ENCODE results near the gene LRRC7.

Gene LRRC7

DNA sequence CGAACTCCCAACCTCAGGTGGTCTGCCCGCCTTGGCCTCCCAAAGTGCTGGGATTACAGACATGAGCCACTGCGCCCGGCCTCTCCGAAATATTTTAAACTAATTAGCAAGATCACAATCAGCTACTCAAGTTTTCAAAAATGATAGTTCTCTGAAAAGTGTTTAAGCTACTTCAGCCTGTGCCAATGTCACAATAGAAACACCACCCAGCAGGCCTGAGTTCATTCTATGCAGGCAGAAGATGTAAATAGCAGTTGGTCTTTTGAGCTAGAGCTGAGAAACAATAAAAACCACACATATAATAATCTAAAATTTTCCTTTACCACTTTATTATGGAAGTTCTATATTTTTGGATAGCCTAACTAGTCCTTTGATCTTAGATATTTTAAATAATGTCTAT lies 541.5 kb downstream of the LRRC7 start:
- TF ChIP-seq, protein P1, sequence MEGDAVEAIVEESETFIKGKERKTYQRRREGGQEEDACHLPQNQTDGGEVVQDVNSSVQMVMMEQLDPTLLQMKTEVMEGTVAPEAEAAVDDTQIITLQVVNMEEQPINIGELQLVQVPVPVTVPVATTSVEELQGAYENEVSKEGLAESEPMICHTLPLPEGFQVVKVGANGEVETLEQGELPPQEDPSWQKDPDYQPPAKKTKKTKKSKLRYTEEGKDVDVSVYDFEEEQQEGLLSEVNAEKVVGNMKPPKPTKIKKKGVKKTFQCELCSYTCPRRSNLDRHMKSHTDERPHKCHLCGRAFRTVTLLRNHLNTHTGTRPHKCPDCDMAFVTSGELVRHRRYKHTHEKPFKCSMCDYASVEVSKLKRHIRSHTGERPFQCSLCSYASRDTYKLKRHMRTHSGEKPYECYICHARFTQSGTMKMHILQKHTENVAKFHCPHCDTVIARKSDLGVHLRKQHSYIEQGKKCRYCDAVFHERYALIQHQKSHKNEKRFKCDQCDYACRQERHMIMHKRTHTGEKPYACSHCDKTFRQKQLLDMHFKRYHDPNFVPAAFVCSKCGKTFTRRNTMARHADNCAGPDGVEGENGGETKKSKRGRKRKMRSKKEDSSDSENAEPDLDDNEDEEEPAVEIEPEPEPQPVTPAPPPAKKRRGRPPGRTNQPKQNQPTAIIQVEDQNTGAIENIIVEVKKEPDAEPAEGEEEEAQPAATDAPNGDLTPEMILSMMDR (IDR thresholded peaks at IDR 0.05; ENCODE audit: low read depth, low read length, missing control alignments): no peak
- in situ Hi-C loops (cut with HindIII; ENCODE audit: low sequenced_read_pairs): no loop called here
- no peak overlapping the region for H3K4me3 ChIP-seq (ENCODE audit: low read depth, low read length)
- no peak for DNase-seq (ENCODE audit: low read depth)

- in situ Hi-C loops (cut with HindIII; ENCODE audit: low sequenced_read_pairs): no loop called here
- H3K4me3 ChIP-seq (ENCODE audit: low read depth, low read length): no peak overlapping the region
- DNase-seq (ENCODE audit: low read depth): no peak
- TF ChIP-seq, protein P1 (IDR thresholded peaks at IDR 0.05; ENCODE audit: low read depth, low read length, missing control alignments): peak; percentile 6
These were observed 545.1 kb downstream of the LRRC7 start for GRCh38 chr1:70112838-70113237.

DNA sequence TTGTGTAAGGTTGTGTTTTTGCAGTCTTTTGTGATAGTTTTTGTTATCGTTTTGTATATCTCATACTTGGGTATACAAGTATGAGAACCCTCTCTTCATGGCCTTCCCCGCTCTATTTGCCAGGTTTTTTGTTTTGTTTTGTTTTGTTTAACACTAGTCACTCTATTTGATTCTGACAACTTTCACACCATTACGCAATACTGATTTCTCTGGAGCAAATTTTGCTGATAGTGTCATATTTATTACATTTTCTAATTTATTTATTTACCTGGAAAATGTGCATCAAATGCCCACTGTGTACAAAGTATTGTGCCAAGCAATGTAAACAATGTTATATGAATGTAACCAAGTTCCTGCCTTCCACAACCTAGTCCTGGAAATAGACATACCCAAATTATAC lies 547.6 kb downstream of the LRRC7 start:
- in situ Hi-C loops (cut with HindIII; ENCODE audit: low sequenced_read_pairs): no loop called here
- TF ChIP-seq, protein P1 (IDR thresholded peaks at IDR 0.05; ENCODE audit: low read depth, low read length, missing control alignments): no peak
- no peak for DNase-seq (ENCODE audit: low read depth)
- H3K4me3 ChIP-seq (ENCODE audit: low read depth, low read length): no peak overlapping the region

DNA sequence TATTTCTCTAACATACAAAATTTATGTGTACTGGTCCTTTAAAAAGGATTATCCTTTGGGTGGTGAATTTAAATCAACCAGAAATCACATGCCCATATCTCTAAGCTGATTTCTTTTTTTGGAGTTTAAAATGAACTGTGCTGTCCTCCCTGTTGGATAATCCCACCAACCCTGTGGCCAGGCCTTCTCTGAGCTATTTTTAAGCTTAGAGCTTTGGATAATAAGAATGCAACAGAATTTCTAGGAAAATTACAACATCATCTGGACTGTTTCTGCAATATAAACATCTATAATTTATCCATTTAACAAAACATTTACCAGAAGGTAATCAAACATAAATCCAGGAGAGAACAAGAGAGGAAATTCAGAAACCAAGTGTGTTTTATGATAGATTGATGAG lies 549.3 kb downstream of the LRRC7 start:
- DNase-seq (ENCODE audit: low read depth): no peak

GRCh38 chr1:70134148-70134547 lies 566.4 kb downstream of the LRRC7 start:
- no peak for DNase-seq (ENCODE audit: low read depth)
- TF ChIP-seq, protein P1 (IDR thresholded peaks at IDR 0.05; ENCODE audit: low read depth, low read length, missing control alignments): no peak
- H3K4me3 ChIP-seq (ENCODE audit: low read depth, low read length): no peak overlapping the region
- in situ Hi-C loops (cut with HindIII; ENCODE audit: low sequenced_read_pairs): no loop called here

More for the DNA sequence above, 549.3 kb downstream of the LRRC7 start:
- TF ChIP-seq, protein P1 (IDR thresholded peaks at IDR 0.05; ENCODE audit: low read depth, low read length, missing control alignments): no peak
- in situ Hi-C loops (cut with HindIII; ENCODE audit: low sequenced_read_pairs): no loop called here
- H3K4me3 ChIP-seq (ENCODE audit: low read depth, low read length): no peak overlapping the region

- no peak overlapping the region for H3K4me3 ChIP-seq (ENCODE audit: low read depth, low read length)
- in situ Hi-C loops (cut with HindIII; ENCODE audit: low sequenced_read_pairs): no loop called here
- TF ChIP-seq, protein P1 (IDR thresholded peaks at IDR 0.05; ENCODE audit: low read depth, low read length, missing control alignments): no peak
- DNase-seq (ENCODE audit: low read depth): peak; percentile 38
These were observed 572.6 kb downstream of the LRRC7 start for GRCh38 chr1:70140343-70140742.

DNA sequence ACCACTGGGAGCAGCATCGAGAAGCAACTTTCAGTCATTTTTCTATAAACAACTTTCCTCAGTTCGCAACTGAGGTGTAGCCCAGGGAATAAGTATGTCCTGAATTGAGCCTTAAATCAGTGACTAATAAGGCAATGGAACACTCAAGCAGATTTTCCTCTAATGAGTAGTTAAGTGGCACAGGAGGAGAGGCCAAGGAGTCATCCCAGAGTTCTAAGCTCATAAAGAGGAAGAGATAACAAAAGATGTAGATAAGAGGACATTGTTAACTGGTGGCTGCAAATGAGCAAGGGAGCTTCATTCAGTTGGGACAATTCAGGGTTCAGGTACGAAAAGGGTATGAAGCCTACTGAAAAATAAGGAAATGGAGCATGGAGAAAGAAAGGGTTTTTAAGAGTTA lies 573.2 kb downstream of the LRRC7 start:
- in situ Hi-C loops (cut with HindIII; ENCODE audit: low sequenced_read_pairs): no loop called here
- TF ChIP-seq, protein P1 (IDR thresholded peaks at IDR 0.05; ENCODE audit: low read depth, low read length, missing control alignments): no peak
- no peak overlapping the region for H3K4me3 ChIP-seq (ENCODE audit: low read depth, low read length)
- no peak for DNase-seq (ENCODE audit: low read depth)

Measured in astrocyte of the cerebellum (primary cell).